Skeletal muscle cell (primary cell): Measurements from ENCODE around the gene DDX25.

ENCODE experiments used
- DNase-seq: peaks from one replicate; pipeline ENCODE4 v3.0.0-alpha.2; 2010; ENCODE audit warnings: low read depth
- H3K4me3 ChIP-seq: 2 replicates; pipeline ENCODE4 v1.5.1; 2011; ENCODE audit warnings: low read depth, mild to moderate bottlenecking, control low read depth, low read length, moderate library complexity

The DDX25 gene

DNA sequence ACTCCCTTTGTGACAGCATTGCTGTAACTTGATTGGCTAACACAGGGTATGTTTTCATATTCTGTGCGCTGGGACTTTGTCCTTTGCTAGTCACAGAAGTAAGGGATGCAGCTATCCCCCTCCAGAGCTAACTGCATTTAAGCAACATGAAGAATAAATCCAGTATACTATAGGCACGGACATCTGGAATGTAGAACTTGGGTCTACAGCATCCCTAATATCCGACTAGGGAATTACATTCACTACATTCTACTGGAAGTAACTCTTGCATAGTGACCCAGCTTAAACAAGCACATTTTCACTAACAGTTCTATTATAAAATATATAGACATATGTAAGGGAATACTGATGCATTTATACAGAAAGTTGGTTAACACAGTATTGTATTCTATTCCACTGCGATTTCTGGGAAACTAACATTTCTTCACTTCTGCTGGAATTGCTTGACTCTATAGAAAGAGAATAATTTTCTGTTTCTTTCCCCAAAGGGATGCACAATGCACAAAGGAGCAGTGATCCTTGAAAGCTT, 54.6 kb downstream of the DDX25 start:
- no peak for DNase-seq
- H3K4me3 ChIP-seq: no peak overlapping the region

DNA sequence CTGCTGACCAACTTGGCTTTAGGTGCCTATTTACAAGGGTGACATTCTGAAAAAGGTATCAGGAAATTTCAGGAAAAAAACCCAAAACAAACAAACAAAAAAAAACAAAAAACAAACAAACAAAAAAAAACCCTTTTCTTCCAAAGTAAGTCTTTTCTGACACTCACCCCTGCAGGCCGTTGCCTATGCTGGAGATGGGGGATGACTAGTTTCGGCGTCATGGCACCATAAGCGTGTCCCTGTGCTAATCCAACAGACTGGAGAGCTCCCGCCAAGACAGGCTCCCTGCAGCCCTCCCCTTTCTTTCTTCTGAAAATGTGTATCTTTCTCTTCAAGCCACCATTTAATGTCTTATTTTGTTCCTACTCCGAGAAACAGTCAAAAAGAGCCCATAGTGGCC, 55.2 kb downstream of the DDX25 start:
- DNase-seq: no peak

DNA sequence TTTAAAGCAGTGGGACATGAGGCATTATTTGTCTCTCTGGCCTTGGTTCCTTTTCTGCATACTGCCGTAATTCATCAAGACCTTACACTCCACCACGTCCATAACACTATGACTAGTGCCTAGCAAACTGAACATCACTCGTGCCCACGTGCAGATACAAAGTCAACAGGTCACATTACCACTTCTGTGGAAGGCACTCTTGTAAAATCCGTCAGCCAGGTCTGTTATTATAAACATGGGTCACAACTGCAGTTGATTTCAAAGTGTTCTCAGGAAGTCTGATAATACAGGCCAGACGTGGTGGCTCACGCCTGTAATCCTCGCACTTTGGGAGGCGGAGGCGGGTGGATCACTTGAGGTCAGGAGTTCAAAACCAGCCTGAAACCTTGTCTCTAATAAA, 55.6 kb downstream of the DDX25 start:
- no peak for DNase-seq
- no peak overlapping the region for H3K4me3 ChIP-seq

More for the DNA sequence above, 55.2 kb downstream of the DDX25 start:
- H3K4me3 ChIP-seq: no peak overlapping the region

DNA sequence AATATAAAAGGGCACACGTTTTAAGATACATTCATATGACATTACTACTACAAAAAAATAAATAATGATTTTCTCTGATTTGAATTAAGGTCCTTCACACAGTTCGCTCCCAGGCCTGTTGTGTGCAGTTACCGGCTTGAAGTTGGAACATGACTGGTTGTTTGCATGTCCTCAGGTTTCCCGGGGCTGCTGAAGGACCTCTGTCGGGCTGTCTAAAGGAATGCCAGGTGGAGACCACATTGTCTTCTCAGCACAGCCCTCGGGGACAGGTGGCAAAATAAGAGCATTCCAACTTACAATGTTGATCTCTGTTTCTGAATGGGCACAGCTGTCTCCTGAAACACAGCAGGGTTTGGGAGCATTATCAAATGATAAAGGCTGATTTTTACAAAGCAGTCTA, 56.5 kb downstream of the DDX25 start:
- DNase-seq: no peak

GRCh38 chr11:125967515-125967914, 63.2 kb downstream of the DDX25 start:
- no peak overlapping the region for H3K4me3 ChIP-seq
- no peak for DNase-seq

More for the DNA sequence above, 56.5 kb downstream of the DDX25 start:
- no peak overlapping the region for H3K4me3 ChIP-seq

DNA sequence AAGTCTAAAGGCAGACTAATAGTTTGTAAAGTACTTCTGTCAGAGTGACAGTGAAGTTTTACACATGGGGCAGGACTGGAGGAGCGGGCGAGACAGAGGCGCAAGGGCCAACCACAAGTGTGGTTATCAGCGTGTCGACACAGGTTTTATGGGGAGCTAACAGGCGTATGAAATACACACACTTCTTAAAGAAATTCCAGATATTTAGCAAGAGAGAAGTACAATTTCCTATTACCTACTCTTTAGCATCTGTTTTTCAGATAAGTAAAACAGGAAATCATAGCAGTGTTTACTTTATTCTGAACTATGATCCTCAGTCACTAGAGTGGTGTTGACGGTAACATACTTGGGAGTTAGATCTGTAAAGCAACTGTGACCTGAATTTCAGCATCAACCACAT, 64.0 kb downstream of the DDX25 start:
- no peak for DNase-seq
- H3K4me3 ChIP-seq: no peak overlapping the region

DNA sequence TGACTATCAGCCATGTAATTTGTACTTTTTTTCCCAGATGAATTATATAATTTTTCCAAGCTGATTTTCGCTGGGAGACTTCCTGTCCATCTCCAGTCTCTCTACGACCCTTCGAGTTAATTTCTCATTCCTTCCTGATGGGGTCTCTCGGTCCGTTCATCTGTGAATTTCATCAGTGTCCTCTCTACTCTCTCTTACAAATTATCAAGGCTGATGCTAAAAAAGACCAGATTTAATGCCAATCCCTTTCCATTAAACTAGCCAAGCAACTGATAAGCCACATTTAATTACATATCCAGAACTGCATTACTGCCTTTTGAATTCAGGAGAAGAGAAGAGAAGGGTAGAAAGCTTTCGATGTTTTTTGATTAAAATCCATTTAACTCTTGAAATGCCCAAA, 67.3 kb downstream of the DDX25 start:
- no peak overlapping the region for H3K4me3 ChIP-seq
- no peak for DNase-seq

DNA sequence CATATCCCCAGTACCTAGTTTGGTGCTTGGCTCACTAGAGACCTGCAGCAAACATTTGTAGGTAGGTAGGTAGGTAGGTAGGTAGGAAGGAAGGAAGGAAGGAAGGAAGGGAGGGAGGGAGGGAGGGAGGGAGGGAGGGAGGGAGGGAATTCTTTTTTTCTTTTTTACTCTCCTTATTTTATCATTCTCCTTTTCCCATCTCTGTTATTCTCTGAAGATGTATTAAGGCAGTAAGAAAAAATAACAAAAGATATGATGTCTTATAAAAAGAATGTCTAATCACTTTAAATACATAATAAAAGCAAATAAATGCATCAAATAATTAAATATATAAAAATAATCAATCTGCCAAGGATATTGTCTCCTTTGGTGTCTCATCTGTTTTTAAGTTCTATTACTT, 70.0 kb downstream of the DDX25 start:
- no peak for DNase-seq
- H3K4me3 ChIP-seq: no peak overlapping the region

DNA sequence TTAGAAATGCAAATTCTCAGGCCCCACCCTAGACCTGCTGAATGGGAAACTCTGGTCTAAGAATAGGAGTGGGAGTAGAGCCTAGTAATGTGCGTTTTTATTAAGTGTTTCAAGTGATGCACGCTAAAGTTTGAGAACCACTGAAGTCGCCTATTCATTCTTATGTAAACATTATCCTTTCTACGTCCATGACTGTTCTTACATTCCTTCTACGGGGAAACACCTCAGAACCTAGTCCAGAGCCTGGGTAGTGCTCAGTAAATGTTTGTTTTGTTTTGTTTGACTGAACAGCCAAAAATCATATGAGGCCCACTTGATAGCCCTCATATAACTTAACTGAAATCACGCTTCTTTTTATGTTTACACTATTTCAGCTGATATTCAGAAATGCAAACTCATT, 71.3 kb downstream of the DDX25 start:
- DNase-seq: no peak
- H3K4me3 ChIP-seq: no peak overlapping the region

- H3K4me3 ChIP-seq: no peak overlapping the region
- no peak for DNase-seq
Observed at GRCh38 chr11:125976156-125976555, 71.8 kb downstream of the DDX25 start.

- no peak for DNase-seq
Observed at GRCh38 chr11:125977333-125977732, 73.0 kb downstream of the DDX25 start.

GRCh38 chr11:125978181-125978716, 73.9 kb downstream of the DDX25 start:
- DNase-seq: no peak
- H3K4me3 ChIP-seq: no peak overlapping the region

More at GRCh38 chr11:125977333-125977732, 73.0 kb downstream of the DDX25 start:
- no peak overlapping the region for H3K4me3 ChIP-seq
